Stimulated activated CD8-positive, alpha-beta memory T cell treated with anti-CD3 and anti-CD28 coated beads, Interleukin-12 subunit alpha, Interleukin-12 subunit beta, amount 100 ng/mL, for 24 hours (primary cell): Measurements from ENCODE around the gene KMT2E.

Source experiments
- DNase-seq: peaks from one replicate; pipeline ENCODE4 v3.0.0-alpha.2; 2020; ENCODE audit errors: extremely low read depth

KMT2E gene

DNA sequence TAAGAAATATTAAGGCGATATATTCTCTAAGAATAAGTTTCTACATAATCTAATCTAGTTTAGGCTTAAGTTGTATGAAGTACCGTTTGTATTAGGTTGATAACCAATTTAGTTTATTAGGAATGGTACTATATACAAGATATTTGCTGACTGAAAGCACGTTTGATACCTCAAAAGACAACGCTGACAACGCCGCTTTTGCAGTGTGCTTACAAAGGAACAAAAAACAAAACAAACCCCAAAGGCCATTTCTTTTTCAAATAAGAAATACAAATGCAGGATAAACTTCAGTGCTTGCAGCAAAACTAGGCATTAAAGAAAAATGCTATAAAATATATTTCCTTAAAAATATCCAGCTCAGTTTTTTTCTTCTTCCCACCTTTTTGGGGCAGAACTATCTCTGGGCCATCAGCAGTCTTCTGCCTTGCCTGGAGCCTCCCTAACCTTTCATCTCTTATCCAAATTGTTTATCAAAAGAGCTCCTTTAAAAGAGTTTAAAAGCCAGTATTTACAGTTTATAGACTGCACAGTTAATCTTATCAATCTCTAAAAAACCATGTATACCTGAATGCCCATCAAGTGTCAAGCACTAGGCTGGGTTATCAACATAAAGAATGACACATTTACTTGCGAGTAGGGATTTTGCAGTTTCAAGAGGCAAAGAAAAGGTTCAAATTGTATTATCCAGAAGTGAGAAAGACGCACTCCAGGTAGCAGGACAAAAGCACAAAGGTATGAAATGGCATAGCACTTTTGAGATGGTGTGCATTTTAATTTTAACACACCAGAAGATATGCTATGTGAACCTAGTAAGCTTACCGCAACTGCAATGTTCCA lies 4.1 kb upstream of the KMT2E start:
- no peak for DNase-seq

DNA sequence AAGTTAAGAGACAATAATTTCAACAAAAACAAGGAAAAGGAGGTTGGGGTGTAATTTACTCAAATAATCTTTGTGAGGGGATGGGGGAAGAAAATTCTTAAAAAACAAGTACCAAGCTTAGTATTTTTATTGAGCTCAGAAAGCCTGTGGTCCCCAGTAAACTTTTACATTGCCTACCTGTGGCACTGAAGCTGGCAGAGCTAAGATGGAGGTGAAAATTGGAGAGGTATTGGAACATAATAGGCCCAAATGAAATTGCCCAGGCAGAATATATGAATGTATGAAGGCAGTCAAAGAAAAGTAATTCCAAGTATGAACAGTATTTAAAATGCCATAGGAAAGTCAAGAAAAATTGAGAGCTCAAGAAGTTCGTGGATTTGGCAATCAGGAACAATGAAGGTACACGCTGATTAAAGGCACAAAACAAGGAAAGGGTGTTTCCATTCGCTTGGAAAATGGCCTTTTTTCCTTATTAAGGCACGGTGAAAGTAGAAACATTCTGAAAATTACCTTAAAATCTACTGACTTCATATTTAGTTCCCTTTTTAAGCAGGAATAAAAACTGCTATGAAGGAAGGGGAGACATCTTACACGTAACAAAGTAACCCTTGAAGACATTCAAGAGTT lies 3.4 kb upstream of the KMT2E start:
- no peak for DNase-seq

DNA sequence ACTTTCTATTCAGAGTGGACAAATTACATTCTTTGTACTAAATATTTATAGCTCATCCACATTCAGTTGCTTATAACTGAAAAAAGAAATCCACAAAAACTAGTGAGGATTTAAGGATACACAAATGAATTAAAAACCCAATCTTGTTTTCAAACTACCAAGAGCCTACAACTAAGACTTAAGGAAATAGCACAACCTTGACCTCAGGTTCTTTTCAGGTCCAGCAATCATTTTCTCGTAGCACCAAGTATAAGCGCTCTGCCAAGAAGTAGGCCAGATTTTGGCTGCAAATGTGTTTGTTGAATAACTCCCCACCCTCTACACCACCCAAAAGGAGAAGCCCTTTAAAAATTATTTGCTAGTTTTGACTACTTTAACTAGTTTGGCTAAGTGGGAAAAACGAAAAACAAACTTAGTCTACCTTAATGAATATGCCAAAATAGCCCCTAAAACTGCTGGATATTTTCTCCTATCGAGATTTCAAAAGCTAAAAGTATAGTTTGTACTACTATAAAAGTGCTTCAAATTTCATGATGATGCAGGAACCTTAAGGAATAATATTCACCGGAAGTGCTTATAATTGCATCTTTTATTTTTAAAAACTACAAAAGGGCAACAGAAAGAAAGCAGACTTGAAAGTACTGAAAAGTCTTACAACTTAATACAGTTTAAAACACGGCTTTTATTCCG lies 2.7 kb upstream of the KMT2E start:
- no peak for DNase-seq

DNA sequence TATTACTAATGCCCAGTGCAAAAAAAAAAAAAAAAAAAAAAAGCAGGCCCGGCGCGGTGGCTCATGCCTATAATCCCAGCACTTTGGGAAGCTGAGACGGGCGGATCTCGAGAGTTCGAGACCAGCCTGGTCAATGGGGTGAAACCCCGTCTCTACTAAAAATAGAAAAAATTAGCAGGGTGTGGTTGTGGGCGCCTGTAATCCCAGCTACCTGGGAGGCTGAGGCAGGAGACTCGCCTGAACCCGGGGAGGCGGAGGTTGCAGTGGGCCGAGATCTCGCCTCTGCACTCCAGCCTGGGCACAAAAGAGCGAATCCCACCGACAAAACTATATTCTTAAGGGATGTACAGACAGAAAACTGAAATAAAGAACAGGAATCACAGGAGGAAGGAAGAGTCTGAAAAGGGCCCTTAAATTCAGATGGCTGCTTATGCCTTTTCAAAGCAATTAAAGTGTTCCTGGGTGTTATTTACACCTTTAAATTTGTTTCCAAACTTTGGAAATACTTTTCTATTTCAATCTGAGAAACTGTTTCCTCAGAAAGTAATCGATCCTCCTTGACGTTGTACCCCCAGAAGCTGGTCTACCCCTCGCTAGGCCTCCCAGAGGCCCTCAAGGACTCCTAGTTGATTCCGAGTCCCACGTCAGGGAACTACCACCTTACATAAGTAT lies 2.0 kb upstream of the KMT2E start:
- DNase-seq: no peak

DNA sequence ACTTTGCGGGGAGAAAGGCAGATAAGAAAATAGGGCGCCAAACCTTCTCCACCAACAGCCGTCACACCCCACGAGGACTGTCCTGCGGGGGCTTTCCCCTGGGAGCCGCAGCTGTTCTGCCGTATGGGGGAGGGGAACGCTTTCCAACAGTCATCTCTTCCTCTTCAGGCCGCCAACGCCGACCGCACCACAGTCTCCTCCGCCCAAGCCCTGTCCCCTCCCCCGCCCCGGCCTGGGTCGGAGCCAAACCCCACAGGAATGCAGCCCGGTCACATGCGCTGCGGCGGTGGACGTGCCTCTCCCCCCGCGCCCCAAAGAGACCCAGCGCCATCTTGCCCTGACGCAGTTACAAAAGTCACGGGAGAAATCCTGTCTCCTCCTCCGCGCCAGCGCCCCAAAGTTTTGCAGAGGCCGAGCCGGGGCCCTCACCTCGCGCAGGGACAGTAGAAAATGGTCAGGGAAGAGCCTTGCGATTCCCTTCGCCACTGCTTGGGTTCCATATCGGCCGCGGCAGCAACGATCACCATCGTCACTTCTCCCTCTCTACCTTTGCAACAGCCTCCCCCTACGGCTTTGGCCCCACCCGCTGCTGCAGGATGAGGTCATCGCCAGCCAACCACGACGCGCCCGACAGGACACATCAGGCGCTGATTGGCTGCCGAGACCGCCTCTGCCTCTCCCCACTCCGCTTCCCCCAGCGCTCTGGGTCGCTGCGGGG lies 1.3 kb upstream of the KMT2E start:
- peak; percentile 99 for DNase-seq

DNA sequence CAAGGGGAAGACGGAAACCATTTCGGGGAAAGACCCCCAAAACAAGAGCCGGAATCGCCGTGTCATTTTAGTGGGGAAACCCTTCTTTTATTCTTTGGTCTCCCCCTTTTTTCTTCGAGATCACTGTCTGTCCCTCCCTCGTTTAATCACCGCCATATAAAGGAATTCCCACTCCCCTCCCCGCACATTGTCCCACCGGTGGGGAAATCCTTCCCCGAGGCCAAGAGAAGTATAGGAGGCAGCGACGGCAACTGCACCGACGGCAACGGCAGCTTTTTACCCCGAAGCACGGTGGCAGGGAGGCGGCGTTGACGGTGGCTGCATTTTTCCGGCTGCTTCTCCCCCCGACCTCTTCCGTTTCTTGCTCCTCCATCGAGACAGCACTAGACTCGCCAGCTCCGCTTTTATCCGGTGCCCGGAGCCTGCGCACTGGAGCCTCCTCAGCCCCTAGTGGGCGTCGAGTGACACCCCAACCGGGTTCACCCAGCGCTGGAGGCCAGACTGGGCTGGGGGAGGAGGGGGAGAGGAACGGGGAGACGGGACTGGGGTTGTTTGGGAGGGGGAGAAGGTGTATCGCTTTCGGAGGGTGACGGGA lies 687 bp upstream of the KMT2E start:
- DNase-seq: peak; percentile 85

DNA sequence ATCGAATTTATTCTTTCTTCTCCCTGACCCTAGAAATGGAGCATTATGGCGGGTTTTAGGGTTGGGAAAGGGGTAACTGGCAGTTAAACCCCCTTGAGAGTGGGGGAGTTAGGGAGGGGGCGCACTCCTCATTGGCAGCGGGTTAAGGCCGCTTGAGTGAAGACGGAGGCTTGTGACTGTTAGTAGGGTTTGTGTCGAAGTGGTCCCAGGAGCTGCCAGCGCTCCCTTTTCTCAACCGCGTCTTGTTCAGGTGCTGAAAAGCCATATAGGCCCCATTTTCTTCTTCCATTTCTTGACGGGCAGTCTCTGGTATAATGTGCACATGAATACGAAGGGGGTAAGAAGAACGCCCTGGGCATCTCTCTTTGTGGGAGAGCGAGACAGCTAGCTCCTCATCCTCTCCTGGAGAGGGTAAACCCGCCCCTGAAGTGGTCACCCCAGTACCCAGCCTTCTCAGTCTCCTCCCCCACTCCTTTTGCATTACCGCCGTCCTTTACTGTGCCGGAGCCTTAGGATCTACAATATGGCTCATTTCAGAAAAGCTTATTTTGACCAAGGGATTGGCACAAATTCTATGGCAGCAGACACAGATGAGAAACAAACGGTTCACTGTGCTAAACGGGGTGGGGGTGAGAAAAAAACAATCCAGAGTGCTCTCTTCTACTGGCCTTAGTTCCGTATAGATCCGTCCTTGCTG lies 836 bp downstream of the KMT2E start:
- peak; percentile 10 for DNase-seq

DNA sequence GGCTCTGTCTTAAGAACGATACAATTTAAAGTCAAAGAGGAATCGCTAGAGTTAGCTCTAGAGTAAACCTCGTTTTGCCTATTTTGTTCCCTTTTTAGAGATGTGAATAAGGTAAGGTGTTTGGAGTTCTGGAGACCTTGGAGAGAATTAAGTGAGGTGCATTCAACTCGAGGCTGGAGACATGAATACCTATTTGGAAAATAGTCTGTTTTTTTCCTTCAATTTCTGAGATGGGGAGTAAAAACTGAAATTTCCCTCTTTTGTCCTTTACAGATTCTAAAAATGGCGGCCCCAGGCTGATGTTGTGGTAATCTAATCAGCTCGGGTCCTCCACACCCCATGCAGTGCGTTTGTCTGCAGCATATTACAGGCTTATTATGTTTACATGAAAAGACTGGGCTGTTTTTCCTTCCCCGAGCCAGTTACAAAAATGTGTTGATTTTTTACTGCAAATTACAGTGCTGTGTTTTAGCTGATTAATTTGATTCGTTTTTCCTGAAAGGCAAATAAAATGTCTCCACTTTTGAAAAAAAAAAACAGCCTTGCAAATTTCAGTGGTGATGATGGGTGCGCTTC lies 1.5 kb downstream of the KMT2E start:
- no peak for DNase-seq

DNA sequence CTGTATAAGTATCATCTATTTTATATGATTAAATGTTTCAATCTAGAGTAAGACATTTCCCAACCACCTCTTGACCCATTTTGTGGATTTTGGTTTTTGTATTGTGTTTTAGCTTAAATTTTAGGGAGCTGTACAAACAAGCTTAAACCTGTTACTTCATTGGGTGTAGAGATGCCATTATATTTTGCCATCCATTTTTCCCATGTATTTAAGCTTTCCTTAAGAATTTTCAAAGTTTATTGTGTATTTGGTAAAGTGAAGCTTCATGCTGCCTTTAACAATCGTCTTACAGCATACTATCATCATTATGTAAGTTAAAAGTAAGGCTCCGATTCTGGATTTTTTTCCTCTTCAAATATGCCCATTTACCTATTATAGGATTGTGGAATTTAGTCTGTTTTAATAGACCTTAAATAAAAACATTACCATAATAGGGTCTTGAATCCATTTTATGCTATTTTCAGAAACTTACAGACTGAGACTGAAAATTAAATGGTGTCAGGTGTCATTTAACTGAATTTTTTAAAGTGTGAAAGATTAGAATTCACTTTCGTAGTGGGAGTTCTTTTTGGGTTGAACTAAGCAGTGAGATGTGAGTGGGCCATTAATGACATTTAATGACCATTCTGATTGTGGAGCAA lies 2.2 kb downstream of the KMT2E start:
- no peak for DNase-seq

DNA sequence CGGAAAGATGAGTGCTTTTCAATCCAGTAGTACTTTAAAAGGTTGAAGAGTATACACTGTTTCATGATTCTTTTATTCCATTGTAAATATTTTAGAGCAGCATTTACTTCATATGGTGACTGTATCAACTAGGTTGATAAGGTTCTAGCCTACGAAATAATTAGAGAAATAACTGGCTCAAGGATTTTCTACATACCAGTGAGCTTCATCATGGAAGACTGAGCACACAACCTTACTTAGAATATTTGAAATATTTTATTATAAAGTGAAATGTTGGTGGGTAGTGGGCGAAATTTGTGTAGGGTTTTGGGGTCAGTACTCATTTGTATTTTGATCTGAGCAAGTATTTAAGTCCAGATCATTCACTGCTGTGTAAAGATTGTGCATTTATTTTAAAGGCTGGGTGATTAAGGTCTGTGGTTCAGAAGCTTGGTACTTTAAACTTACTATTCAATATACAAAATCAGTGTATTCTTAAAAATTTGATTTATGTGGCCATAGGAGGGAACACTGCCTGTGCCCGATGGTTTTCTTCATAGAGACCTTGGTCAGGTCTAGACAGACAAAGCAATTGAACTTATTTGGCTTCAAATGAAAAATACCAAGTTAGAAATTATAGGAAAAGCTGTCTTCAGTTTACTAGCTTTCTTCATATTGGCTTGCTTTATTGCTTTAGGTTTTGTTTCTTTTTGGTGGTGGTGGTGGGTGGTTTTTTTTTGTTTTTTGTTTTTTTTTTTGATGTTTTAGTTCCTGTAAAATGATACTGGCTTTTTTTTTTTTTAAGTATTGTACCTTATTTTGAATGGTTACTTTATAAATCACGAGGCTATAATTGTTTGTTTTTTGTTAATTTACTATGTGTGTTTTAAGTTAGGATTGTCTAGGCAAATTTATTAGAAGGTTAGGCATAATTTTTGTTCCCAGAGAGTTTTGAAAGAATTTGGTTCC lies 3.0 kb downstream of the KMT2E start:
- DNase-seq: no peak

DNA sequence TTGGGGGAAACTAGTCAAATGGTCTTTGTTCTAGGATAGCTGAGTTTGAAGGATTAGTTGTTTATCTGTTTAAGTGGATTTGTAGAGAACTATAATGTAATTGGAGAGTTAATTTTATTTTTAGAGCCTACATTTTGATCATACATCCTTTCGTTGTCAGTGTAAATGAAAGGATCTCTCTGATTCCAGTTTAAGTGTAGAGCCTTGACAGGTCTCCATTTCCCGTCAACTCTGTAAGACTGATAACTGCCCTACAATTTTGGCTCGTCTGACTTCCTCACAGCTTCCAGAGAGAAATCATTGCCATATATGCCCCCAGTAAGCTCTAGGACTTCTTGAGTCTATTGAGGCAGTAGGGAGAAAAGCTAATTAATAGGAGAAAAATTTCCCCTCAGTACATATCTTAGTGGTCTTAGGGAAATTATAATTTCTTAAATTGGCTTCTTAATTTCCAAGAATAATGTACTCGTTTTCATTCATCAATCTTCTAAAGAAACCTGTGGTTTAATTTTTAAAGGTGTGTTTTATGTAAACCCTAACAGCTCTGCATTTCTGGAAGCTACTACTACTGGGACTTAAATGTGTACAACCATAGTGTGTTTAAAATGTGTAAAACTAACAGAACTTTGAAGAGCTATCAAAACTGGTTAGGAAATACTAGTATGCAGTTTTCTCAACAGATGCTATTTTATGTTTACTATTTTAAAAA lies 3.8 kb downstream of the KMT2E start:
- DNase-seq: no peak

DNA sequence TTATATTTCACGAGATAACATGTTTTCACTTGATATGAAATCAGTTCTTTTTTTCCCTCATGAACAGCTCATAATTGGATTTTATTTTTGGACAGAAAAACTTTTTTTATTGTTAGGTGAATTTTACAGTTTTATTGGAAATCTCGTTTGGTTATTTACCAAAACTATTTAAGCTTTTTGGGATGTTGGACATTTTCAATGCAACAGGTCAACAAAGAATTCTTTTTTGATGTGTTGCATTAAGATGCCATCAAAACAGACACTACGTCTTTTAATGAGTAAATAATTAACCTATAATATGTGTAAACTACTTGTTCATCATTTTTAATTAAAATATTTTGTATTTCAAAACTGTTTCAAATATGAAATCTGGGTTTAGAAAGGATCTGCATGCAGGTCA lies 5.3 kb downstream of the KMT2E start:
- DNase-seq: no peak

DNA sequence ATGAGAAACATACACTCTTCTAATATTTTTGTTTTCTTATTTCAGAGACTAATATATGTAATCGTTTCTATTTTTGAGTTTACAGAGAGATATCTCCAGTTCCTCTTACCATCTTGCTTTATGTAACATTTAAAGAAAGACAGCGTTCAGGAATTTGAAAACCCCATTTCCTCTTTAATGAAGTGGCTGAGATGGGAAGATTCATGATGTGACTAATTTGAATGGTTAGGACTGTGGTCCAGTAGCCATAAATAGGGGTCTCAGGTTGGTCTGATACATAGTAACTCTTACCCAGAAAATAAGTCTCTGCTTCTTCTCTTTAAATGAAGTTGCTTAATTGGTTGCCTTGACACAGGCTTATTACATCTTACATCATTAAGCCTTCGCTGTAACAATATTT lies 6.9 kb downstream of the KMT2E start:
- DNase-seq: no peak

DNA sequence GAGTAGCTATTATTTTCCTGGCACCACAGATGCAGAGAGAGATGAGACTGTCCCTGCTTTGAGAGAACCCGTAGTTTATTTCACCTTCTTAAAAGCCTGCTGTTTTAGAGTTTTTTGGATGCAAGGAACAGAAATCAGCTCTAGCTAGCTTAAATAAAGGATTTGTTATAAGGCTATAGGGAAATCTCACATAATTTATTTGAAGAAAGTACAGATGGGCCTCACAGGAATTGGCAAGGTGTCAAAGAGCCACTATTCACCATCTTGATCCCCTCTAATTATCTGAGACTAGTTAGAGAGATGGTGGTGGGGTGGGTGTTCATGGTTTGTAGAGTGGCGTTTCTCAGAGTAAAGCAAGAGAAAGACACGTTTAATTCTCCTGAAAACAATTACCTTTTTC lies 7.3 kb downstream of the KMT2E start:
- DNase-seq: no peak

DNA sequence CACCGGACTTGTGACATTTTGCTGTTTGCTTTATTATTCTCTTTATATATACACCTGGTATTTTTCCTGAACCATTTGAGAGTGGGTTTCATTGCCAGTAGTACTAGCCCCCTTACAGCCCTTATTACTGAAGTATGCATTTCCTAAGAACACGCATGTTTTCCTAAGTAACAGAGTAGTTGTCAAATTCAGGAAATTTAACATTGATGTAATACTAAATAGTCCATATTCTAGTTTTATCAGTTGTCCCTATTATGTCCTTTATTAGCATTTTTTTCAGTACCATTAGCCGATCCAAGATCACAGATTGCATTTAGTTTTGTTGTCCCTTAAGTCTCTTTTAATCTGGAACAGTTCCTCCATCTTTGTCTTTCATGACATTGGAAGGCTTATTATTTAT lies 8.0 kb downstream of the KMT2E start:
- no peak for DNase-seq

DNA sequence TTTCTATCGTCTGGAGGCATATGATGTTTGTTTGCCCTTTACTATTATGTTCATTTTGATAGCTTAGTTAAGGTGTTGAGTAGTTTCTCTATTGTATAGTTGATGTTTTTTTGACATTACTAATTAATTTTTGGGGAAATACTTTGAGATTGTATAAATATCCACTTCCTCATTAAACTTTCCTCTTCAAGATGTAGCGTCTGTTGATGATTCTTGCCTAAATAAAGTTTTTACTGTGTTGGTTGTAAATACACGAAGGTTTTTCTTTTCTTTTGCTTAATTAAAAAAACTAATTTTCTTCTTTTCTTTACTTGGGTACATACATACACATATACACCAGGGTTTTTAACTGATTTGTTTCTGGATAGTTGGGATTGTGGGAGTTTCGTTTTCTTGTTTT lies 8.5 kb downstream of the KMT2E start:
- no peak for DNase-seq

DNA sequence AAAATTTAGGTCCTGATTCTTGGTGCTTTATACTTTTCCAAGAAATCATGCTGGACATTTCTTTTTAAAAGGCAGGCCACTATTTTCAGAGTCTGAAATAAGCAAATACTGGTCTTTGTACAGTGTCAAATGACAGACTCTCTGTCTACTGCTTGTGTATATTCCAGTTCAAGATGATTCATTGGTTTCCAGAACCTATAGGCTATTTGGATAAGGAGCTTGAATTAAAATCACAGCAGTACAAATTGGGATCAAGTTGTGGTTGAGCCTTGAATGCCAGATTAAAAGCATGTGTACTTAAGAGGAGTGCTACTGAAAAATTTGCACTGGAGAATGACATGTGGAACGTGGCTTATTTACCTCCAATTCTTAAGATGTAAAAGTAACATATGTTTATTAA lies 10.7 kb downstream of the KMT2E start:
- DNase-seq: no peak

DNA sequence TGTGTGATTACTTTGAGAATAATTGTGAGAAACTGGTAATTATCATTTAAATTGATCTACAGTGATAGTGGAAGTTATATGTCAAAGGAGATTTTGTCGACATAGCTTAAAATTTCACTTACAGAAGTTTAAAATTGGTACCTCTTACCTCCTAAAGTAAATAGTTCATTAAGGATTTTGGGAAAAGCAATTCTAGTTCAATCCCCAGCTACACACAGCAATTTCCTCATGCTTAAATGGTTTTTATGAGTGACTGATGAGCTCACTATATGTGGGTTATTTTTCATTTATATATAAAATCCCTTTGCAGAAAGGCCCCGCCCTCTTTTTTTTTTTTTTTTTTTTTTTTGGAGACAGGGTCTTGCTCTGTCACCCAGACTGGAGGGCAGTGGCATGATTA lies 12.7 kb downstream of the KMT2E start:
- no peak for DNase-seq
